WTC11 (cell line): ENCODE data around the gene ITGA8.

Experiments used
- CBFB ChIP-seq: sonication (generic); formaldehyde crosslinking; IDR thresholded peaks from 2 replicates; pipeline ENCODE4 v1.8.1; 2022; ENCODE audit warnings: mild to moderate bottlenecking, low read depth, missing genetic modification reagents
- MXD4 ChIP-seq: fragments of 250-450 bp; sonication (Bioruptor Pico); IDR thresholded peaks from 2 replicates; pipeline ENCODE4 v1.8.0; 2021; ENCODE audit warnings: mild to moderate bottlenecking, moderate library complexity, borderline replicate concordance
- MYBL2 ChIP-seq: sonication (generic); formaldehyde crosslinking; IDR thresholded peaks from 2 replicates; pipeline ENCODE4 v1.8.1; 2023; ENCODE audit warnings: mild to moderate bottlenecking, moderate library complexity, missing genetic modification reagents
- NFYB ChIP-seq: sonication (generic); formaldehyde crosslinking; conservative IDR thresholded peaks from 2 replicates; pipeline ENCODE4 v1.8.0; 2022; ENCODE audit warnings: low read depth, missing genetic modification reagents
- SP1 ChIP-seq: sonication (generic); formaldehyde crosslinking; conservative IDR thresholded peaks from 2 replicates; pipeline ENCODE4 v1.8.1; 2022; ENCODE audit warnings: missing genetic modification reagents
- ZNF138 ChIP-seq: sonication (generic); formaldehyde crosslinking; conservative IDR thresholded peaks from 2 replicates; pipeline ENCODE4 v1.8.1; 2022; ENCODE audit warnings: mild to moderate bottlenecking, moderate library complexity, missing genetic modification reagents
- TF ChIP-seq, protein P1 (sequence below): fragments of 200-600 bp; IDR thresholded peaks from 2 replicates; pipeline ENCODE4 v1.8.0; 2022; ENCODE audit warnings: antibody characterized with exemption
- TF ChIP-seq, protein P2 (sequence below): sonication (generic); formaldehyde crosslinking; conservative IDR thresholded peaks from 2 replicates; pipeline ENCODE4 v1.8.1; 2022; ENCODE audit warnings: mild to moderate bottlenecking, missing genetic modification reagents

DNA sequence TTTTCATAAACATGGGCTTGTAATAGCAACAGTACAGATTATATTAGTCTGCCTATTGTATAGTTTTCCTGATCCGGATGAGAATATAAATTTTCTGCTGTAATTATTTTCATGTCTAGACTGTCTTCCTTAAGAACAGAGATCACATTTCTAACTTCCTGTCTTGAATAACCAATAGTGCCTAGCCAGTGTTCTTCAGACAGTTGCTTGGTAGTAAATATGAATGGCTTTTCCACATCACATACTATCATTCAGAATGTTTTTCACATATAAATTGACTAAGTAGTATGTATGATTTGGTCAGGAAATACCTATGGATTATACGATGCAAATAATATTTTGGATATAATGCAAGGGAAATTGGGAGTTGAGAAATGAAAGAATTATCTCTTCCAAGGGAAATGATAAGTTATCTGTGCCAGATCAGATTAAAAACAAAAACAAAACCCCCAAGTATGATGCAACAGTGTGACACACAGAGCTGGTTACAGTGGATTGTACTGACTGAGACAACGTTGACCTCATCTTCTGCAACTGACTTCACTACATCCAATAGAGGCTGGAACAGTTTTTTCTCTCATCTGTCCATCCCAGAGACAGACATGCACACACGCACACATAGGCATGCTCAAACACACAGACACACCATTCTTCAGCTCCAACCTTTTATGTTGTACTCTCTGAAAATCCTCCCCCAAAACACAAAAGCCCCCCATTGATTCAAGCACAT lies 16.4 kb downstream of the ITGA8 start:
- TF ChIP-seq SP1 (CRISPR knock-in tag) (no peak), MXD4 (CRISPR knock-in tag) (no peak), CBFB (CRISPR knock-in tag) (no peak), ZNF138 (CRISPR knock-in tag) (no peak), NFYB (CRISPR knock-in tag) (no peak), MYBL2 (CRISPR knock-in tag) (no peak)
- TF ChIP-seq, protein P1, sequence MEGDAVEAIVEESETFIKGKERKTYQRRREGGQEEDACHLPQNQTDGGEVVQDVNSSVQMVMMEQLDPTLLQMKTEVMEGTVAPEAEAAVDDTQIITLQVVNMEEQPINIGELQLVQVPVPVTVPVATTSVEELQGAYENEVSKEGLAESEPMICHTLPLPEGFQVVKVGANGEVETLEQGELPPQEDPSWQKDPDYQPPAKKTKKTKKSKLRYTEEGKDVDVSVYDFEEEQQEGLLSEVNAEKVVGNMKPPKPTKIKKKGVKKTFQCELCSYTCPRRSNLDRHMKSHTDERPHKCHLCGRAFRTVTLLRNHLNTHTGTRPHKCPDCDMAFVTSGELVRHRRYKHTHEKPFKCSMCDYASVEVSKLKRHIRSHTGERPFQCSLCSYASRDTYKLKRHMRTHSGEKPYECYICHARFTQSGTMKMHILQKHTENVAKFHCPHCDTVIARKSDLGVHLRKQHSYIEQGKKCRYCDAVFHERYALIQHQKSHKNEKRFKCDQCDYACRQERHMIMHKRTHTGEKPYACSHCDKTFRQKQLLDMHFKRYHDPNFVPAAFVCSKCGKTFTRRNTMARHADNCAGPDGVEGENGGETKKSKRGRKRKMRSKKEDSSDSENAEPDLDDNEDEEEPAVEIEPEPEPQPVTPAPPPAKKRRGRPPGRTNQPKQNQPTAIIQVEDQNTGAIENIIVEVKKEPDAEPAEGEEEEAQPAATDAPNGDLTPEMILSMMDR = no peak
- TF ChIP-seq, protein P2, sequence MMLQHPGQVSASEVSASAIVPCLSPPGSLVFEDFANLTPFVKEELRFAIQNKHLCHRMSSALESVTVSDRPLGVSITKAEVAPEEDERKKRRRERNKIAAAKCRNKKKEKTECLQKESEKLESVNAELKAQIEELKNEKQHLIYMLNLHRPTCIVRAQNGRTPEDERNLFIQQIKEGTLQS (CRISPR knock-in tag) = no peak
